ENCODE data around the gene DUXA. TPM values are rescaled to one million over a fixed set of nuclear protein-coding genes. Genes with fewer than 3 reads are reported as not detected.

The DUXA gene
- total RNA-seq, 3 donors from 2014 or later (not counting 1 experiment from before 2014, with no cell fraction given) = not detected

- H3K4me3 Mint-ChIP-seq = no peak overlapping the region
- no peak overlapping the region for H3K4me3 ChIP-seq (ENCODE audit: low read length)
- peaks cover 25% of the 10 kb centered on the region for H3K9me3 ChIP-seq (ENCODE audit: control insufficient read depth, insufficient read depth, low read length)
- no peaks in the 10 kb centered on the region for H3K4me1 ChIP-seq (ENCODE audit: control insufficient read depth, insufficient read depth, low read length)
- 97% methylated on average over 5 of the region's 9 CpGs for WGBS (ENCODE audit: insufficient coverage)
- peaks cover 36% of the 10 kb centered on the region for H3K36me3 Mint-ChIP-seq
- intact Hi-C loops (cut with micrococcal nuclease) = no loop called here
- H3K36me3 ChIP-seq (ENCODE audit: control insufficient read depth, insufficient read depth, low read length) = no peaks in the 10 kb centered on the region
- DNase-seq = no peak
- no peaks in the 10 kb centered on the region for H3K4me1 Mint-ChIP-seq
- no peak for TF ChIP-seq CTCF (IDR thresholded peaks at IDR 0.05)
- H3K27me3 Mint-ChIP-seq (ENCODE audit: low read depth in 2 of 2) = peaks cover 6 to 7% of the 10 kb centered on the region in 2 donors
- H3K27me3 ChIP-seq (ENCODE audit: control insufficient read depth, insufficient read depth, low read length) = no peaks in the 10 kb centered on the region
- no peak overlapping the region for H3K27ac ChIP-seq (ENCODE audit: low read length)
- no peak for ATAC-seq
- H3K9me3 Mint-ChIP-seq = peaks cover 9 to 12% of the 10 kb centered on the region in 2 donors
- no peak overlapping the region for H3K27ac Mint-ChIP-seq
Observed at GRCh38 chr19:57110592-57111328, 56.5 kb downstream of the DUXA start.

- H3K27ac ChIP-seq (ENCODE audit: low read length) = no peak overlapping the region
- no peak overlapping the region for H3K4me3 Mint-ChIP-seq
- H3K27me3 Mint-ChIP-seq (ENCODE audit: low read depth in 2 of 2) = peaks cover 7 to 11% of the 10 kb centered on the region in 2 donors
- DNase-seq = no peak
- H3K4me3 ChIP-seq (ENCODE audit: low read length) = no peak overlapping the region
- H3K4me1 Mint-ChIP-seq = peaks cover 0 to 6% of the 10 kb centered on the region in 2 donors
- peaks cover 17% of the 10 kb centered on the region for H3K9me3 ChIP-seq (ENCODE audit: control insufficient read depth, insufficient read depth, low read length)
- peaks cover 0 to 3% of the 10 kb centered on the region in 2 donors for H3K9me3 Mint-ChIP-seq
- no peak for ATAC-seq
- no peak overlapping the region for H3K27ac Mint-ChIP-seq
- H3K36me3 Mint-ChIP-seq = peaks cover 14% of the 10 kb centered on the region
- no peaks in the 10 kb centered on the region for H3K4me1 ChIP-seq (ENCODE audit: control insufficient read depth, insufficient read depth, low read length)
- 16% methylated on average over 42 of the region's 42 CpGs for WGBS (ENCODE audit: insufficient coverage)
- TF ChIP-seq CTCF (IDR thresholded peaks at IDR 0.05) = no peak
- H3K27me3 ChIP-seq (ENCODE audit: control insufficient read depth, insufficient read depth, low read length) = peaks cover 3% of the 10 kb centered on the region
- H3K36me3 ChIP-seq (ENCODE audit: control insufficient read depth, insufficient read depth, low read length) = no peaks in the 10 kb centered on the region
- intact Hi-C loops (cut with micrococcal nuclease) = loop anchor here (10.0 kb wide), 1 partner anchor 1048 kb away; the partner anchor contains the start of gene ZNF329
Observed at GRCh38 chr19:57106722-57107235, 60.5 kb downstream of the DUXA start.

- intact Hi-C loops (cut with micrococcal nuclease) = loop anchor here (10.0 kb wide), 1 partner anchor 1049 kb away; the partner anchor contains the start of gene ZNF329
- Histone ChIP-seq H3K4me3 (ENCODE audit: low read length) (no peak overlapping the region), H3K27ac (ENCODE audit: low read length) (no peak overlapping the region), H3K27me3 (ENCODE audit: control insufficient read depth, insufficient read depth, low read length) (peaks cover 3% of the 10 kb centered on the region), H3K4me1 (ENCODE audit: control insufficient read depth, insufficient read depth, low read length) (no peaks in the 10 kb centered on the region), H3K36me3 (ENCODE audit: control insufficient read depth, insufficient read depth, low read length) (no peaks in the 10 kb centered on the region), H3K9me3 (ENCODE audit: control insufficient read depth, insufficient read depth, low read length) (peaks cover 12% of the 10 kb centered on the region)
- H3K4me1 Mint-ChIP-seq = peaks cover 0 to 6% of the 10 kb centered on the region in 2 donors
- peaks cover 14% of the 10 kb centered on the region for H3K36me3 Mint-ChIP-seq
- DNase-seq (no peak), ATAC-seq (no peak)
- H3K4me3 Mint-ChIP-seq = no peak overlapping the region
- no peak for TF ChIP-seq CTCF (IDR thresholded peaks at IDR 0.05)
- H3K9me3 Mint-ChIP-seq = no peaks in the 10 kb centered on the region
- WGBS (ENCODE audit: insufficient coverage) = 15% methylated on average over 54 of the region's 57 CpGs
- H3K27me3 Mint-ChIP-seq (ENCODE audit: low read depth in 2 of 2) = peaks cover 7 to 11% of the 10 kb centered on the region in 2 donors
- H3K27ac Mint-ChIP-seq = no peak overlapping the region
Observed at GRCh38 chr19:57105976-57106721, 61.1 kb downstream of the DUXA start.

Other genes starting within 250 kb of the DUXA start
- gene USP29, start 47.5 kb downstream of the DUXA start, total RNA-seq = not detected
- not detected for gene ZIM3, start 22.3 kb downstream of the DUXA start, total RNA-seq
- gene ZNF264, start 24.0 kb upstream of the DUXA start, total RNA-seq = 10 to 100 TPM; 50.4 to 62.1 (median 54.2) TPM
- gene AURKC, start 63.5 kb upstream of the DUXA start, total RNA-seq = 1 to 10 TPM; 2.3 to 3.5 (median 2.8) TPM
- gene ZNF805, start 73.1 kb upstream of the DUXA start, total RNA-seq = 10 to 100 TPM; 25.9 to 32.7 (median 31.0) TPM
- 10 to 100 TPM; 67.8 to 74.1 (median 69.7) TPM for gene ZNF460, start 113.0 kb upstream of the DUXA start, total RNA-seq
- 1 to 10 TPM; 4.7 to 7.2 (median 5.9) TPM for gene ZNF543, start 153.0 kb upstream of the DUXA start, total RNA-seq
- 10 to 100 TPM in 1 of 3 donors, 1 to 10 TPM in 2; 6.6 to 10.7 (median 9.2) TPM for gene ZNF304, start 183.8 kb upstream of the DUXA start, total RNA-seq
- gene TRAPPC2B, start 196.1 kb upstream of the DUXA start, total RNA-seq = 10 to 100 TPM in 2 of 3 donors, 1 to 10 TPM in 1; 7.4 to 15.6 (median 13.7) TPM
- gene ZNF547, start 196.1 kb upstream of the DUXA start, total RNA-seq = 1 to 10 TPM in 1 of 3 donors, under 1 TPM in 2; 0.48 to 1.2 (median 0.92) TPM
- gene ZNF548, start 222.4 kb upstream of the DUXA start, total RNA-seq = 100 to 1,000 TPM in 1 of 3 donors, 10 to 100 TPM in 2; 75.5 to 104 (median 96.9) TPM
- 10 to 100 TPM; 13.0 to 15.0 (median 13.3) TPM for gene ZNF17, start 243.7 kb upstream of the DUXA start, total RNA-seq

Measured in natural killer cell (primary cell).